PC-9 (cell line): ENCODE results near the gene PTCHD4.

ENCODE experiments used
- EZH2 ChIP-seq: fragments of 200-600 bp; sonication (generic); IDR thresholded peaks from 2 replicates; pipeline ENCODE4 v1.8.0; 2017; ENCODE audit warnings: antibody characterized with exemption, low read depth
- TF ChIP-seq, protein P1 (sequence below): fragments of 200-600 bp; sonication (generic); conservative IDR thresholded peaks from 2 replicates; pipeline ENCODE4 v1.6.1; 2017; ENCODE audit warnings: mixed run types, antibody characterized with exemption, mild to moderate bottlenecking, moderate library complexity

DNA sequence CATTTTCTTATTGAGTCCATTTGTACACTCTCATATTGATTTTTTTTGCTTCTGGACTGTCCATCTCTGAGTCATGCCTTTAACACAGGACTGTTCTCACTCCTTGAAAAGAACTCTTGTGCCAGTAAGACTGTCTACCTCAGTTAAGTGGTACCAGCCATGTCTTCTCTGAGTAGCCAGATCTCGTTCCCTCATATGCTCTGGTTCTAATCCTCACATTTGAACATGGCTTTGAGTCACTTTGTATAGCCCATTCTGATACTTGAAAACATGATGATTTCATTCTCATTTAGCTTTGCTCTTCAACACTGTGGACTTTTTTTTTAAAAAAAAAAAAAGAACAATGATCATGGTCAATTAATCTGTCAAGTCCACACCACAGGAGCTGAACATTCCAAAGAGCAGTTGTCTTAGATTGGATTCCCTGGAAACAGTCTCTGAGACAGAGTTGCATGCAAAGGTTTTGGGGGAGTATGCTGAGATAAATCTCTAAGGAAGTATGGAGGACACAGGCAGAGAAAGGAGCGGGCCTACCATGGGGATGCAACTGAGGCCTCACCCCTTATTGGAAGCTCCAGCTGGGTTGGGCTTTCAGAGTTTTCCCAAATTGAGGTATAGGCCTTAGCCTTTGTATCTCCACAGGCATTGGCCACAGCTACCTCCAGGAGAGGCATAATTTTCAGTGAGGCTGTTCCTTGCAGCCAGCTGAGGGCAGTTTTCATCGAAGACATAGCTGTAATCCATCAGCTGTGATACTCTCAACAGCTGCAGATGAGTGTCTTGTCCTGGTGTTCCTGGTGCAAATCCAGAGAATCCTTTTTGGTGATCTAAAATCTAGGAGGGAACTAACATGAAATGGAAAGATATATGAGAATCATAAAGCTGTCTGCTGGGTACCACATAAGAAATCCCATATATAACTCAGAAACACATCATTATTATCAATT is 6.0 kb upstream of the PTCHD4 start:
- TF ChIP-seq, protein P1, sequence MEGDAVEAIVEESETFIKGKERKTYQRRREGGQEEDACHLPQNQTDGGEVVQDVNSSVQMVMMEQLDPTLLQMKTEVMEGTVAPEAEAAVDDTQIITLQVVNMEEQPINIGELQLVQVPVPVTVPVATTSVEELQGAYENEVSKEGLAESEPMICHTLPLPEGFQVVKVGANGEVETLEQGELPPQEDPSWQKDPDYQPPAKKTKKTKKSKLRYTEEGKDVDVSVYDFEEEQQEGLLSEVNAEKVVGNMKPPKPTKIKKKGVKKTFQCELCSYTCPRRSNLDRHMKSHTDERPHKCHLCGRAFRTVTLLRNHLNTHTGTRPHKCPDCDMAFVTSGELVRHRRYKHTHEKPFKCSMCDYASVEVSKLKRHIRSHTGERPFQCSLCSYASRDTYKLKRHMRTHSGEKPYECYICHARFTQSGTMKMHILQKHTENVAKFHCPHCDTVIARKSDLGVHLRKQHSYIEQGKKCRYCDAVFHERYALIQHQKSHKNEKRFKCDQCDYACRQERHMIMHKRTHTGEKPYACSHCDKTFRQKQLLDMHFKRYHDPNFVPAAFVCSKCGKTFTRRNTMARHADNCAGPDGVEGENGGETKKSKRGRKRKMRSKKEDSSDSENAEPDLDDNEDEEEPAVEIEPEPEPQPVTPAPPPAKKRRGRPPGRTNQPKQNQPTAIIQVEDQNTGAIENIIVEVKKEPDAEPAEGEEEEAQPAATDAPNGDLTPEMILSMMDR = no peak
- no peak for TF ChIP-seq EZH2
